CD14-positive monocyte (primary cell): ENCODE results near the gene COL4A2. TPM values are rescaled to one million over a fixed set of nuclear protein-coding genes. Genes with fewer than 3 reads are reported as not detected.

Experiments used
- DNase-seq, 3 donors: peaks; one replicate each; pipeline ENCODE4 v3.0.0-alpha.2; 2011 to 2022
- H2AFZ ChIP-seq: 2 replicates; pipeline ENCODE4 v1.6.0; 2012; ENCODE audit warnings: mild to moderate bottlenecking, low read depth, low read length, inconsistent platforms; ENCODE audit not compliant: insufficient read depth, poor library complexity, severe bottlenecking
- H3K27ac ChIP-seq, 2 donors: 1 replicate in 1 of 2; 2 replicates in 1 of 2; pipeline ENCODE4 v1.5.1; 2012 to 2013; ENCODE audit warnings: low read length in 2 of 2, control low read depth in 1 of 2, inconsistent platforms in 1 of 2, low read depth in 1 of 2, mild to moderate bottlenecking in 1 of 2
- H3K27me3 ChIP-seq, 2 donors: one replicate each; pipeline versions ENCODE4 v1.6.0 to v1.6.1; 2011 to 2013; ENCODE audit warnings: low read length in 2 of 2; ENCODE audit not compliant: control insufficient read depth in 2 of 2, insufficient read depth in 2 of 2
- H3K36me3 ChIP-seq, 2 donors: replicated peaks in 1 of 2; 1 replicate in 1 of 2; 2 replicates in 1 of 2; pipeline versions ENCODE4 v1.5.1 to v1.6.1; 2012 to 2013; ENCODE audit warnings: low read length in 2 of 2, control low read depth in 1 of 2, inconsistent platforms in 1 of 2, mild to moderate bottlenecking in 1 of 2; ENCODE audit not compliant: insufficient read depth in 2 of 2, control insufficient read depth in 1 of 2
- H3K4me1 ChIP-seq, 2 donors: 1 replicate in 1 of 2; 2 replicates in 1 of 2; pipeline versions ENCODE4 v1.5.1 to v1.6.1; 2012 to 2013; ENCODE audit warnings: low read length in 2 of 2, control low read depth in 1 of 2, inconsistent platforms in 1 of 2, mild to moderate bottlenecking in 1 of 2, moderate library complexity in 1 of 2; ENCODE audit not compliant: insufficient read depth in 2 of 2, control insufficient read depth in 1 of 2
- H3K4me2 ChIP-seq: replicated peaks from 2 replicates; pipeline ENCODE3; 2012; ENCODE audit warnings: low read length, moderate library complexity, mild to moderate bottlenecking; ENCODE audit not compliant: poor library complexity, severe bottlenecking; ENCODE audit errors: extremely low read depth
- H3K4me3 ChIP-seq, 3 experiments: fragments of 200-600 bp in 1 of 3; sonication (generic) in 1 of 3; replicated peaks in 1 of 3; 1 replicate in 2 of 3; 2 replicates in 1 of 3; pipeline ENCODE4 v1.5.1; 2011 to 2013; ENCODE audit warnings: low read length in 3 of 3, mild to moderate bottlenecking in 3 of 3, control low read depth in 2 of 3, low read depth in 2 of 3, inconsistent platforms in 1 of 3, moderate library complexity in 1 of 3
- H3K79me2 ChIP-seq: 2 replicates; pipeline ENCODE4 v1.6.0; 2012; ENCODE audit warnings: mild to moderate bottlenecking, control low read depth, inconsistent platforms, low read length, moderate library complexity; ENCODE audit not compliant: insufficient read depth
- H3K9ac ChIP-seq: 2 replicates; pipeline ENCODE4 v1.6.0; 2017; ENCODE audit warnings: low read length, mild to moderate bottlenecking; ENCODE audit not compliant: insufficient read depth, poor library complexity, severe bottlenecking
- H3K9me3 ChIP-seq, 2 donors: replicated peaks in 1 of 2; 1 replicate in 1 of 2; 2 replicates in 1 of 2; pipeline versions ENCODE4 v1.5.1 to v1.6.1; 2012 to 2013; ENCODE audit warnings: low read length in 2 of 2, control low read depth in 1 of 2; ENCODE audit not compliant: control insufficient read depth in 1 of 2, insufficient read depth in 1 of 2
- H4K20me1 ChIP-seq: 2 replicates; pipeline ENCODE4 v1.6.0; 2012; ENCODE audit warnings: mild to moderate bottlenecking, low read length, control low read depth, moderate library complexity; ENCODE audit not compliant: insufficient read depth
- H3K27ac Mint-ChIP-seq, 7 donors: one replicate each; pipeline ENCODE4 v1.8.0; 2020; ENCODE audit warnings: mild to moderate bottlenecking in 7 of 7, mixed read lengths in 7 of 7, moderate library complexity in 6 of 7, inconsistent platforms in 2 of 7
- H3K27me3 Mint-ChIP-seq, 3 donors: one replicate each; pipeline ENCODE4 v1.8.0; 2021 to 2022; ENCODE audit warnings: low read depth in 3 of 3, mild to moderate bottlenecking in 3 of 3, mixed read lengths in 3 of 3, moderate library complexity in 3 of 3, inconsistent platforms in 1 of 3
- H3K36me3 Mint-ChIP-seq, 2 donors: one replicate each; pipeline ENCODE4 v1.8.0; 2020; ENCODE audit warnings: mixed read lengths in 2 of 2, inconsistent platforms in 1 of 2, mild to moderate bottlenecking in 1 of 2
- H3K4me1 Mint-ChIP-seq: one replicate; pipeline ENCODE4 v1.8.0; 2020; ENCODE audit warnings: mild to moderate bottlenecking, mixed read lengths
- H3K4me3 Mint-ChIP-seq, 2 donors: one replicate each; pipeline ENCODE4 v1.8.0; 2020; ENCODE audit warnings: mild to moderate bottlenecking in 2 of 2, mixed read lengths in 2 of 2, moderate library complexity in 1 of 2
- H3K9me3 Mint-ChIP-seq, 7 donors: one replicate each; pipeline ENCODE4 v1.8.0; 2020 to 2022; ENCODE audit warnings: mixed read lengths in 7 of 7, mild to moderate bottlenecking in 6 of 7, moderate library complexity in 6 of 7, inconsistent platforms in 2 of 7
- WGBS: methylation state at CpG from one replicate; pipeline ENCODE4 v1.1.5; 2013; ENCODE audit warnings: missing lambda C conversion rate; ENCODE audit not compliant: insufficient coverage; 5-methylcytosine and 5-hydroxymethylcytosine counted together
- intact Hi-C, 2 donors: fragments of 100-400 bp; cut with micrococcal nuclease; formaldehyde crosslinking; loops; one replicate each; pipeline versions ENCODE4 v1.15.0 to v1.15.1; 2023
- polyA plus RNA-seq, 3 donors: library from polyadenylated mRNA; depleted of rRNA in 1 of 3; unstranded in 2 of 3; stranded (reverse) in 1 of 3; fragments of 300-500 nt in 2 of 3; fragments of >200 nt in 1 of 3; fragmentation: Illumina TruSeq in 2 of 3; gene quantifications; 1 replicate in 2 of 3; 2 replicates in 1 of 3; pipeline ENCODE4 v1.2.3, GENCODE V29; 2012 to 2021
- TF ChIP-seq, protein P1 (sequence below): fragments of 200-600 bp; IDR thresholded peaks from one replicate; pipeline ENCODE4 v1.8.0; 2022; ENCODE audit warnings: antibody characterized with exemption, mild to moderate bottlenecking

COL4A2 gene
- polyA plus RNA-seq, 3 donors = not detected

DNA sequence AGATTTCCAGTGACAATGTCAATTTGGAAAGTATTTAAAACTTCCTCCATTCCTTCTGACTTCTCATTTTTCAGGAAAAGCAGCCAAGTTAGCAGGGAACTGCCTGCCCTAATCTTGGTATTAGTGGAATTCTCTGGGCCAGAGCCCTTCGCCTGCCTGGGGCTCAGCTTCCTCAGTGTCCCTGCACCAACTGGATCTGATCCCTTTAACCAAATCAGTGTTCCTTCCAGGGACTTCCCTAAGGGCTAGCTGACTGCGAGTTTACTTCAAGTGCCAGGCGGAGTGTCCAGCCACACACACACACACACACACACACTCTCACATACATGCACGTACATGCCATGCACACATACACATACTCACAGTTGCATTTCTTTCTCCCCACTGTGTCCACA is 234.4 kb downstream of the COL4A2 start:
- DNase-seq = no peak
- WGBS = 93% methylated on average over 3 of the region's 4 CpGs
- H3K36me3 ChIP-seq = peaks cover 2 to 36% of the 10 kb centered on the region in 2 donors
- peaks cover 23 to 30% of the 10 kb centered on the region in 2 donors for H3K4me1 ChIP-seq
- H2AFZ ChIP-seq = no peak overlapping the region
- H3K9me3 Mint-ChIP-seq = peaks cover 0 to 6% (median 5%) of the 10 kb centered on the region in 7 donors
- peak overlapping the region in 3 of 7 donors; percentile 52 to 82 (median 54) for H3K27ac Mint-ChIP-seq
- peaks cover 49% of the 10 kb centered on the region for H4K20me1 ChIP-seq
- H3K9me3 ChIP-seq = peaks cover 0 to 4% of the 10 kb centered on the region in 2 donors
- H3K36me3 Mint-ChIP-seq = peaks cover 56 to 57% of the 10 kb centered on the region in 2 donors
- peaks cover 0 to under 1% (median 0%) of the 10 kb centered on the region in 3 donors for H3K27me3 Mint-ChIP-seq
- peaks cover 89% of the 10 kb centered on the region for H3K79me2 ChIP-seq
- no peak overlapping the region for H3K4me3 Mint-ChIP-seq
- no peaks in the 10 kb centered on the region for H3K27me3 ChIP-seq
- H3K27ac ChIP-seq = peak overlapping the region in 1 of 2 donors; percentile 11
- intact Hi-C loops = no loop called here
- no peak overlapping the region for H3K9ac ChIP-seq
- TF ChIP-seq, protein P1, sequence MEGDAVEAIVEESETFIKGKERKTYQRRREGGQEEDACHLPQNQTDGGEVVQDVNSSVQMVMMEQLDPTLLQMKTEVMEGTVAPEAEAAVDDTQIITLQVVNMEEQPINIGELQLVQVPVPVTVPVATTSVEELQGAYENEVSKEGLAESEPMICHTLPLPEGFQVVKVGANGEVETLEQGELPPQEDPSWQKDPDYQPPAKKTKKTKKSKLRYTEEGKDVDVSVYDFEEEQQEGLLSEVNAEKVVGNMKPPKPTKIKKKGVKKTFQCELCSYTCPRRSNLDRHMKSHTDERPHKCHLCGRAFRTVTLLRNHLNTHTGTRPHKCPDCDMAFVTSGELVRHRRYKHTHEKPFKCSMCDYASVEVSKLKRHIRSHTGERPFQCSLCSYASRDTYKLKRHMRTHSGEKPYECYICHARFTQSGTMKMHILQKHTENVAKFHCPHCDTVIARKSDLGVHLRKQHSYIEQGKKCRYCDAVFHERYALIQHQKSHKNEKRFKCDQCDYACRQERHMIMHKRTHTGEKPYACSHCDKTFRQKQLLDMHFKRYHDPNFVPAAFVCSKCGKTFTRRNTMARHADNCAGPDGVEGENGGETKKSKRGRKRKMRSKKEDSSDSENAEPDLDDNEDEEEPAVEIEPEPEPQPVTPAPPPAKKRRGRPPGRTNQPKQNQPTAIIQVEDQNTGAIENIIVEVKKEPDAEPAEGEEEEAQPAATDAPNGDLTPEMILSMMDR = no peak
- no peak overlapping the region for H3K4me2 ChIP-seq
- H3K4me3 ChIP-seq = no peak overlapping the region
- H3K4me1 Mint-ChIP-seq = peaks cover 45% of the 10 kb centered on the region

DNA sequence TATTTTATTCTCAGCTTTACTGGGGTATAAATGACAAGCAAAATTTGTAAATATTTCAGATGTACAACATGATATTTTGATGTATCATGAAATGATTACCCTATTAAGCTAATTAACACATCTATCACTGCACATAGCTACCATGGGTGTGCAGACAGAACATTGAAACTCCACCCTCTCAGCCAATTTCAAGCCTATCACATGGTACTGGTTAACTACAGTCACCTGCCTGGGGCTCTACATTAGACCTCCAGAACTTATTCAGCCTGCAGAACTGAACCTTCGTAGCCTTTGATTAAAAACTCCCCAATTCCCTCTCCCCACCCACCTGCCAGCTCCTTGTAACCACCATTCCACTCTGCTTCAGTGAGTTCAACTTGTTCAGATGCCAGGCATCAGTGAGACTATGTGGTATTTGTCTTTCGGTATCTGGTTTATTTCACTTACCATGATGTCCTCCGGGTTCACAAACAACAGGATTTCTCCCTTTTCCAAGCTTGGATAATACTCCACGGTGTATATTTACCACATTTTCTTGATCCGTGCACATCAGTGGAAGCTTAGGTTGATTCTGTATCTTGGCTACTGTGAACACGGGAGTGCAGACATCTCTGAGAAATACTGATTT is 235.2 kb downstream of the COL4A2 start:
- Histone ChIP-seq H3K4me1 (peaks cover 16 to 31% of the 10 kb centered on the region in 2 donors), H4K20me1 (peaks cover 57% of the 10 kb centered on the region), H3K4me2 (no peak overlapping the region), H3K4me3 (no peak overlapping the region), H3K27me3 (no peaks in the 10 kb centered on the region), H3K9ac (no peak overlapping the region), H3K36me3 (peaks cover 4 to 40% of the 10 kb centered on the region in 2 donors), H3K27ac (no peak overlapping the region), H3K79me2 (peaks cover 93% of the 10 kb centered on the region), H2AFZ (no peak overlapping the region), H3K9me3 (peaks cover 0 to 9% of the 10 kb centered on the region in 2 donors)
- Mint-ChIP-seq H3K36me3 (peaks cover 61 to 62% of the 10 kb centered on the region in 2 donors), H3K27me3 (peaks cover 0 to 3% (median 0%) of the 10 kb centered on the region in 3 donors), H3K4me3 (no peak overlapping the region), H3K27ac (peak overlapping the region in 2 of 7 donors; percentile 15 to 79), H3K4me1 (peaks cover 45% of the 10 kb centered on the region), H3K9me3 (peaks cover 0 to 9% (median 5%) of the 10 kb centered on the region in 7 donors)
- intact Hi-C loops = no loop called here
- no peak for DNase-seq
- 94% methylated on average over 3 of the region's 6 CpGs for WGBS
- TF ChIP-seq, protein P1 = no peak
